OCI-LY3 (cell line): Measurements from ENCODE around the gene CHRFAM7A.
"Not testable (repeated sequence)": the region's sequence is repeated elsewhere in the genome, so short reads cannot be mapped to it uniquely, and the experiment has no call there.

ENCODE experiments used
- CTCF ChIP-seq: fragments of 200-600, 300-600 bp; sonication (generic); IDR thresholded peaks from 2 replicates; pipeline ENCODE4 v1.5.1; 2014; ENCODE audit warnings: antibody characterized with exemption, low read length, low read depth
- EZH2phosphoT487 ChIP-seq: fragments of 200-600 bp; shearing (Covaris generic); IDR thresholded peaks from 2 replicates; pipeline ENCODE4 v1.6.1; 2018; ENCODE audit warnings: antibody characterized with exemption, mixed run types, low read depth

- TF ChIP-seq CTCF, EZH2phosphoT487: not testable (repeated sequence)
Observed at GRCh38 chr15:30386318-30386887, 6.9 kb downstream of the CHRFAM7A start.
